NCI-H2196 (cell line): ENCODE data around the gene CNOT4.
"Not testable (repeated sequence)": the region's sequence is repeated elsewhere in the genome, so short reads cannot be mapped to it uniquely, and the experiment has no call there.

Source experiments
- DNase-seq: peaks from one replicate; lab custom pipeline; 2025; ENCODE audit not compliant: unreplicated experiment; lab: John Stamatoyannopoulos, UW

Gene CNOT4

DNA sequence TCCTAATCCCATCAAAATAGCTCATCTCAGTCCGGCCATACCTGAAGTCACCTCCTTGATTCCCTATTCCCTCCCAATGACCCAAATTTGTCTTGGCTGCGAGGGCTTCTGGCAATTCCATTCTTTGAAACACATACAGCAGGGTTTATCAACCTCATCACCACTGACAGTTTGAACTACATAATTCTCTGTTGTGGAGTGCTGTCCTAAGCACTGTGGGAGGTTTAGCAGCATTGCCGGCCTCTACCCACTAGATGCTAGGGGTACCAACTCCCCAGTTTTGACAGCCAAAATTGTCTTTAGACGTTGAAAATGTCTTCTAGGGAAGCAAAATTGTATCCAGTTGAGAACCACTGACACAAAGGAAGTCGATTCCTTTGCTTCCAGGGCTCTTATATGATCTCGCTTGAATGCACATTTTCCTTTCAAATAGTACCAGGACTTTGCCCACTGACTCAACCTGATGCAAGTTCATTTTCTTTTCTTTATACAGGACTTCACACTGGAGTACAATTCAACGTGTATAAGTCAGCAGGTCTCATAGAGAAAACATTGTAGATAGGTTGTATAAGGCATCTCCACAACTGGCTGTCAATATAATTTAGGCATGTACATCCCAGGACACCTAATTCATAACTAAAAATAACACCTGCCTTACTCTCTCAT, 142.9 kb downstream of the CNOT4 start:
- no peak for DNase-seq

DNA sequence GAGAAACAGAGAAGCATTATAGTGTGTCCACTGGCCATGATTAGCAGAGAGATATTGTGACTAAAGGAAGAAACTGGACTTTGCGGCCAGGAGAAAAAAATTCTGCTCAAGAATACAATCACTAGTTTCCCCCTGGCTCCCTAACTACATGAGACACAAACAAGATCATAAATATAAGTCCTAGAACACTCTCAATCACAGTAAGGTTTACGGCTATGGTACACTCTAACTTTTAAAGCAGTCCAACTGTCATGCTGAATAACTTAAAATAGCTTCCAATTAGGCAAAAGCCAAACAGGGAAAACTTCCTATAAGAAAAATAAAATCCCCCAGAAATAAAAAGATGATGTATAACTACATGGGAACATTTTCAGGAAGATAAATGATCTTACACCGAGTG, 144.2 kb downstream of the CNOT4 start:
- DNase-seq, result no peak

DNA sequence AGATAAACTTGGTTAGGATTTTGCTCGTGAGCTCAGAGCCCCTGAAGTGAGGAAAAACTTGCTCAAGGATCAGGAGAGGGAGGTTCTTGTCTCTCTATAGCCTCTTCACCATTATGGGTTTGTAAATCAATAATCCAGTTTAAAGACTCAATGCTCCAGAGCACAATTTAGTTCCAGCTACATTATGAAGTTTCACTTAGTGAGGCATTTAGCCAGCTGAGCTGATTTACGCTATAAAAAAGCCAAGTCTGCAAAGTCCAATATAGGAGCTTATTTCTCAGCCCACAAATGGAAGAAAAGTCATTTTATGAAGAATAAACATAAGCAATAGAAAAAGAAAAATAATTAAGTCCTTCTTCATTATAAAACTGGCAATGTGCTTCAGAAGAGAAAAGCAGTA, 145.7 kb downstream of the CNOT4 start:
- DNase-seq, result no peak

DNA sequence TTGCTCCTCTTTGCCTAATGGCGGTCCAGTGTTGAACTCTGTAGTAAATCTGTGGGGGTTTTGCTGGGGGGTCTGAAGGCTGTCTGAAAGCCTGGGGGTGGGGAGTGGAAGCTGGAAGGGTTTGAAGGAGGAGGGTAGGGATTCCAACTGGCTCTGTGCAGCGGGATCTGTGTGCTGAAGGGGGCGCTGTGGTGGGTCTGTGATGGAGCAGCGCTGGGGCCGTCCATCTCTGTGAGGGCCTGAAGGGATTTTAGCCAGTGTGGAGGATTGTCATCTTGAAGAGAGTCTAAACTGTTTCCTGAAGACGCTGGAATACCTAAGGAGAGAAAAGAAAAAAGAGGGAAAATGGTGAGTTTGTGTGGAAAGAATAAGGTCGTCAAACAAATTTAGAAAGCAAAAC, 147.0 kb downstream of the CNOT4 start:
- DNase-seq, result no peak

DNA sequence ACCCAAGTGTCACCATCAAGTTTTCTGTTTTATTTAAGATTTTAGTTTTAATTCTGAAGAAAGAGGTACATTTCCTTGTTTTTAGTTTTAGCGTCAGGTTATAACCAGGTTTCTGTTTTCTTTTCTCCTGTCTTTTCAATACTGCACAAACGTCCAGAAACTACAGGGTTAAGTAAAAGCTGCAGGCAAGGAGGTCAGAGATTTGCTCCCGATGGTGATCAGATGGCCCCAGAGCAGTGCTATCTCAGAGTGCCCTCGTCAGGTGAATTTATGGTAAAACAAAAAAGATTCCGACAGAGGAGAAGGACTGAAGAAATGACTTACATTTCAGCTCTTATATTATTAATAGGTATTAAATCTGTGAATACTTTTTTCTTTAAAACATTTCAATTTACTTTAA, 148.1 kb downstream of the CNOT4 start:
- no peak for DNase-seq

DNA sequence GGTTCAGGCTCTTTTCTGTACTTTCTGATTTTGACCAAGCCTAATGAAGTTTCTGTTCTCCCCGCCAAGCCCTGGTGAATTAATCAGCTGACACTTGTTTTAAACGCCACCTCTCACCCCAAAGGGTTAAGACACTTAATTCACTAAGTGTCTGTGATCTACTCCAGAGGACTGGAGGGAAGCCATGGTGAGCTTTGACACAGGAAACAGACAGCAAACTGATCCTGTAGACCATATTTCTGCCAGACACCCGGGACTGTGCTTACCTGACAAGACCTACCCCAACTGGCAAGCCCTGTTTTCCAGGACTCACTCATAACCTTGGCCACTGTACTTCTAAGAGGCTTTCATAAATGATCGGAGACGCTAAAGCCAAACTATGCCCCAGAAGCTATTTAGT, 150.3 kb downstream of the CNOT4 start:
- no peak for DNase-seq

DNA sequence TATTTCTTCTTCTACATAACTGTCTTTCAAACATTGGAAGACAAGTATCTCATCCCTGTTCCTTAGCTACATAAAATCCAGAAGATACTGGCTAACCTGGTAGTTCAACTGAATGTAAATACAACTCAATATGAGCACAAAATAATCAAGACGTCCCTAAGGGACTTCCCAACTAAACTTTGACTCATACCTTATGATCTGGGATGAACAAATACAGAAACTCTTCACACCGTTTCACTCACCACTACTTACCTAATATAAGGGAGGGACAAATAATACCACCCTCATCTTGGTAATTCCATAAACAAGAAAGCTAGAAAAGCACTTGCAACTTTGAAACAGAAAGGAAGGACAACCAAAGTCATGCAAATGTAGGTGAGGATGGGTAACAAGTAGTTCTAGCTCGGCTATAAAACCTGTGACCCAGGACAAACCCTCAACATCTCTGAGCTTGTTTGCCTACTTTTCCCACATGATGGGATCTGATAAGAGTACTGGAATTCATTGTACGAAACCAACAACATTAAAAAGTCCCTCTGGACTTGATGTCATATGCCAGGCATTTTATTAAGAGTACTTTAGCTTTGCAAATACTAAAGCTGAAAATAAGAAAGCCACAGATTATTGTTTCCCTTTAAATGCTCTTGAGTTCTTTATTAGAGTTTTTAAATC, 154.4 kb downstream of the CNOT4 start:
- no peak for DNase-seq

DNA sequence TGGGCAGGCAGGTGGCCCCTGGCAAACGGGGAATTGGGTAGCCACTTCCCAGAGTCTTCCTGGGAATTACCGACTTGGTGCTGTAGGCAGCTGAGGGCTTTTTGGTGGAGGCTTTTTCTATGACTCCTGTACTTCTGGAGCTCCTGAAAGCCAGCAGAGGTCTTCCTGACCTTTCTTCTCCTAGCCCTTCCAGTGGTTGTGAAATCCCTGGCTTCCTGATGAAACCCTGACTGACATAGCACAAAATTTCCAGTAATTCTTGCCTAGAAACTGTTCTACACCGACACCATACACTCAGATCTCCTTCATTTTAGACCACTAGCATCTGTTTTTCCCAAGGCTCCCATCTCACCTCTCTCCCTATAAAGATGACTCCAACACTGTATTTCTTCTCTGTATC, 156.1 kb downstream of the CNOT4 start:
- DNase-seq, result no peak

DNA sequence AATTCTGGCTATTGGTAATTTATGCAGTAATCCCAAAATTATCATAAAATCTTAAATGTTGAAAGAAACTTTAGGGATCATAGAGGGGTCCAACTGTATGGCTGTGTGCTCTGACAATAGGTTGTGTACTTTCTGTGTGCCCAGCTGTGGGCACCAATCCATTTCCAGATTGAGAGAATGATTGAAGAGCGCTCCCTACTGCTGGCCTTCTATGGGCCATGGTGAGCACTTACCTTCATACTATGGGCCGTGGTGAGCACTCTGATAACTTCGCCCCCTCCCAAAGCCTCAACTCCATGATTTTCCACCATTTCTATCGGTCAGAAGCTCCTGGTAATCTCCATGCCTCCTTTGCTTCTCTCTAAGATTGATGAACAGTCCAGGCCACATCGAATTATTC, 157.6 kb downstream of the CNOT4 start:
- no peak for DNase-seq

DNA sequence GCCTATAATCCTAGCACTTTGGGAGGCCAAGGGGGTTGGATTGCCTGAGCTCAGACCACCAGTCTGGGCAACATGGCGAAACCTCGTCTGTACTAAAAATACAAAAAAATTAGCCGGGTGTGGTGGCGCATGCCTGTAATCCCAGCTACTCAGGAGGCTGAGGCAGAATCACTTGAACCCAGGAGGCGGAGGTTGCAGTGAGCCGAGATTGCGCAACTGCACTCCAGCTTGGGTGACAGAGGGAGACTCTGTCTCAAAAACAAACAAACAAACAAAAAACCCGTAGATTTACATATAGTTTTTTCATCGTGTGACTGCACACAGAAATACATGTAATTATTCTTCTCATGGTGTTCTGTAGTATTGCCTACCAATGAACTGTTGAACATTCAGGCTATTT, 158.8 kb downstream of the CNOT4 start:
- not testable (repeated sequence) for DNase-seq

DNA sequence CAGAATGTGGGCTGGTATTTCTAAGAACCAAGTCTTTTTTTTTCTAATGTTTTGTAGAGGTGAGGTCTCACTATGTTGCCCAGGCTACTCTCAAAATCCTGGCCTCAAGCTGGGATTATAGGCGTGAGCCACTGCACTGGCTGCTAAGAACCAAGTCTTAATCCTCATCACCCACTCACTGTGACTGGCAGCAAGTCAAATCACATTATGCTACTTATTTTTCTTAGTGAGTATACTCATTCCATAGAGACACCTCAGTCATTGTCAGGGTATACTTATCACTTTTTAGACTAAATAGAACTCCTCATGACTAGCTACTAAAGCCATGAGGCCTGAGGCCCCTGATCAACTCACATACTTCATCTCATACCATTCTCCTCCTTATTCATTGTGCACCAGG, 160.2 kb downstream of the CNOT4 start:
- DNase-seq, result no peak

DNA sequence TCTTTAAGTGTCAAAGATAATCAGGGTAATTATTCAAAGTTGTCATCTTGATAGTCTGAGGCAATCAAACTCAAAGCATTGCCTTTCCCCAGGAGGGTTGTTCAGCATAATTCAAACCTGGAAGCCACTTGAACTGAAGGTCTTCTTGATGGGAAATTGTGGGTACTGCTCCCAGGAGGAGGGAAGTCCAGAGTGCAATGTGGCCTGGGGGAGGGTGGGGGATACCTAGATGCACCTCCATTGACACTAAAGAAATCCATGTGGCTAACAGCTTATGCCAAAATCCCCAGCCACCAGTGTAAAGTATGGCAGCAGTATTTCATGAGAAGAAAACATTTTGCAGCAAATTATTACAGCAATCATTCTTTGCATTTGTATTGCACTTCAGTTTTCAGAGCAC, 161.4 kb downstream of the CNOT4 start:
- no peak for DNase-seq

DNA sequence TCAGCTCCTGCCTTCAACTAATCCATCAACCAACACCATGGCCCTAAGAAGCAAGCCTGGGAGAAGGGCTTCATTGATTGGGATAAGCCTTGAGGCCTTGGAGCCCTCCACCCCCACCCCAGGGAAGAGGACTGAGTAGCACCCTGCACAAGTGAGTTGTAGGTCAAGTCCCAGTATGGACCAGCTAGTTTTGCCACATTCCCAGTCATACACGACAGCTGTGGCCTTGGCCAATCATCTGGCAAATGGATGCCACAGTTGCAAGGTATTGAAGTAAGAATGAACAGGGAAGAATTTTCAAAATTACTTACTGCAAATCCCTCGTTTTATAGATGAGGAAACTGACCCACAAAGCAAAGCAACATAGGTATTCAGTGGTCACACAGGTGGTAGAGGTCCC, 166.5 kb downstream of the CNOT4 start:
- DNase-seq, result no peak

DNA sequence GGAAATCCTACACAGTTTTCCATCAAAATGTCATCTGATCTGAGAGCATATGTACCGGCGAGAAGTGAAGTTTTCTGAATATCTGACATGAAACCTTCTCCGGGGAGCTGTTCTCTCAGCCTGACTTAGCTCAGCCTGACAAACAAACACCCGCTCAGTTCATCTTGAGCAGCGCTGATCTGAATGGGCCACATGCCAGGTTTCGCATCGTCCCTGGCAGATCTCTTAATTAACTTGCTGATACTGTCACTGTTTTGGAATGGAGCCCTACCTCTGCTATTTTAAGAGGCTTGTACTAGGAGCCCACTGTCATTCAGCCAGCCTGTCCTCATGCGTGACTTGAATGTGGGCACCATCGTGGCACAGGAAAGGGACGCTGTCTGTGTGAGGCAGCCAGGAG, 167.0 kb downstream of the CNOT4 start:
- peak; percentile 44 for DNase-seq

DNA sequence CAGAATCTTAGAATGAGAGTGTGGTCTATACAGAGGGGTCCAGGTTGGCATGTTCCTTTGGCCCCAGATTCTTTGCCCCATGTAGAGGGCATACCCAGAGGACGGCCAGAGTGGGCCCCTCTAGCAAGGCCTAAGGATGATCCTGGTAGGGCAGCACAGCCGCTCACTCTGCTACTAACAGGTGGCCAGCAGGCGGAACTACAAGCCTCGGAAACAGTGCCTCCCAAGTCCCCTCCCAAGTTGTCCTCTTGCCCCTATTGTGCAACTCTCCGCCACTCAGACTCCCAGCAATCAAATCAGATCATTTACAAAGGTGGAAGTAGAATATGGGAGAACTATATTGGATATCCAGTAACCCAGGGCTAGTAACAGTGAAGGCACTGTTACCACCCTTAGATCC, 168.9 kb downstream of the CNOT4 start:
- DNase-seq, result no peak

DNA sequence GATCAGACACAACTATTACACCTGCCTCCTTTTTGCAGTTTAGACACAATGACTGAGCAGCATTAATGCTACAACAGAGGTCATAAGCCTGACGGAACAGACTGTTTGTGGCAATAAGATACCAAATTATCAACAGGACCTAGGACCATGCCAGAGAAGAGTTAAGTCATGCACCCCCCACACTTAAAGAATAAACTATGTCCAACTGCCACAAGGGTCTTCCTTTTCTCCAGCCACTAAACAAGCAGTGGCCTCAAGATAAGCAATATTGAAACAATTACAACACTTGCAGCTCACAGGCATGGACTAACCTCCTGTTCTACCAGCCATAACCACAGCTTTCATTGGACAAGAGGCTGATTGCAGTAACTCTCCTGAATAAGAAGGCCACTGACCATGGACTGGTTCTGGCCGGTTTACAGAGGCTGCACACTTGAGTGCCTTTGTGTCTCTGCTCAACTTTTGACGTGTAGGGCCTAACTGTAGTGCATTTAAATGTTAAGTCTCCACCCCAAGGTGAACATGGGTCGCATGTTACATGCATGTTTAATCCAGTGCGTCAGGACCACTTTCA, 171.8 kb downstream of the CNOT4 start:
- DNase-seq, result no peak

DNA sequence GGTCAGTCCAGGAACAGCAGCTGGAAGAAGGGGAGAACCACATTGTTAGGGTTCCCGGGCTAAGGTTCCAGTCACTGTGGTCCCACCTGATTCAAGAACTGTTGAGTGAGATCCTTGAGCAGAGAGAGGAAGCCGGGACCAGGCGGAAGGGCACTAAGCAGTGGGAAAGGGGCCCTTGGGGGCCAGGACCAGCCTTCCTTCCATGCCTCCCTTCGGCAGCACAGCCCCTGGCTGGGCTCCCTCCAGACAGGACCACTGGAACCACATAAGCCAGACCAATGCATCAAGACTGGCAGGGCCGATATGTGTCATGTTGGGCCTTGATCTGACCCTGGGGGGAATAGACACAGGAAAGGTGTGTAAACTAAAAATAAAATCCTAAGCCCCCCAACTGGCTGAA, 172.4 kb downstream of the CNOT4 start:
- no peak for DNase-seq

DNA sequence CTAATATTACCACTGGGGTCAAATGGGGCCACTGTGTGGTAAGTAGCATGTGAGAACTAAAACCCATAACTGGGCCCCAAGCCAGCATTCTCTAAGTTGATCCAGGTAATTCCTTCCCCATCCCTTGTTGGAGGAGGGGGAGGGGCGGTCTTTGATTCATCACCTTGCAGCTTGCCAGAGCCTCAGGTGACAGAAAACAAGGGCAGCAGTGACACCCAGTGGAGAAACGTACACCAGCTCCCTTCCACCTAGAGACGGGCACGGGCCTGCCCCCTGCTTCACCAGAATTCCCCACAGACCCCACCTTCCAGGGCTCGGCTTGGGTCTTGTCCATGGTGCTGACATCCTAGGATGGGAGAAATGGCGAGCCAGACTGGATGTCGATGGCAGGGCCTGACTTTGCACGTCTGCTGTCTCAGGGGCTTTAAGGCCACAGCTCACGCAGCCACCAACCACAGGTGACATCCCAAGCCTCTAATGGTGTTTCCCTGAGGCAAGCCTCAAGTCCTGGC, 174.2 kb downstream of the CNOT4 start:
- DNase-seq, result peak; percentile 93

DNA sequence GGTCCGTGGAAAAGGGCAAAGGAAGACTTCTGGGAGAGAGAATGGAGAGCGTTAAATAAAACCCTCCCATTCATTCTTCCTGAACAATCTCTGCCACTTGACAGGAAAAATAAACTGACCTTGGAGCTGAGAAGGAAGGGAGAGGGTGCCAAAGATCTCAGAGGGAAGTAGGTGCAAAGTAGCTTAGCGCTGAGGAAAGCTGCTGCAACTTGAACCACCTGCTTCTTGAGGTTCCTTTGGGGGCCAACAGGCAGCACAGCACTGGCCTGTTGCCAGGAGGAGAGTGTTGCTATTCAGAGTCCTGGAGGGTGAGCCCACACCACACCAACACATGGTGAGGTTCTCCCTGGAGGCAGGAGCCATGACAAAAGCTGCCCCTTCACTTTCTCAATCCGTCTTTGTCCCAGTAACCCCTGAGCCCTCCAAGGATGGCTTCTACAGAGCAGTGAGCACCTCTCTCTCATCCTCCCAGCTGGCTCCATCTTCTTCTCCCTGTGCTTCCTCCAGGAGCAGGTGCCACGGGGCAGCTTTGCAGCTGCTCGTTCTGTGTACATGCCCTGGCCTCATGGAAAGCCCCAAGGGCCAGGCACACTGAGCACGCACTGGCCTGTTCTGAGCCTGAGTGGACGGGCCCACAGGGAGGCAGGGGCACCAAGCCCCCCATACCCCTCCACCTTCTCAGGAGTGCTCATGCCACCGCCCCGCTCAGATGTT, 174.9 kb downstream of the CNOT4 start:
- DNase-seq, result peak; percentile 60

DNA sequence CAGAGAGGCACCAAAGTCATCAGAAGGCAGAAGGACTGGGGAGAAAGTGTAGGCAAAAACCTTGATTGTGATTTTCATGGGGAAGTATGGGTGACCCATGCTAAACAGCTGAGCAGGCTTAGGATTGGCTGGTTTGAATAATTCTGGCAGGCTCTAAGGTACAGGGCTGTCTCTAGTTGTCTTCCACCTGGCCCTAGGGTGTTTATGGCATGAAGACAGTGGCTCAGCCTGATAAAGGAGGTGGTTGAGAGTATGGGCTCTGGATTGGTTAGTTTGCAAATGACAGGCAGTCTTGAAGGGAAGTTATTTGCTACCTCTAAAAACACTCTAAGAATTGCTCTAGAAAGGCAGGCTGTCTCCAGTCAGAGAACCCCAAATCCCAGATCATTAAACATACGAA, 176.0 kb downstream of the CNOT4 start:
- no peak for DNase-seq

DNA sequence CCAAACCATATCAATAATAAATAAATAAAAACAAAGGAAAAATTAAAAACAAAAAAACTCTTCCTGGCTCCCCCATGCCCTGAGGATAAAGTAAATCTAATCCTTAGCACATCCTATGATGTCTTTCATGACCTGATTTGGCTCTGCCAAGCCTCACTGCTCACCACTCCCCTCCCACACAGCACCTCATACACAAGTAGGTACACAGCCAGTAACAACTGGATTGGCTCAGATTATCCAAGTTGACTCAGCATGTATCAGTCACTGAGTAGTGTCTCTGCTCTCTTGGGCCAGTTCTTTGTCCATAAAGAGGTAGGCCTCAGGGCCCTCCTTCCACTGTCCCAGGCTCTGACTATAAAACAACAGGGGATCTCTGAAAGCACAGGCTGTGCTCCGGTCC, 176.7 kb downstream of the CNOT4 start:
- peak; percentile 17 for DNase-seq

DNA sequence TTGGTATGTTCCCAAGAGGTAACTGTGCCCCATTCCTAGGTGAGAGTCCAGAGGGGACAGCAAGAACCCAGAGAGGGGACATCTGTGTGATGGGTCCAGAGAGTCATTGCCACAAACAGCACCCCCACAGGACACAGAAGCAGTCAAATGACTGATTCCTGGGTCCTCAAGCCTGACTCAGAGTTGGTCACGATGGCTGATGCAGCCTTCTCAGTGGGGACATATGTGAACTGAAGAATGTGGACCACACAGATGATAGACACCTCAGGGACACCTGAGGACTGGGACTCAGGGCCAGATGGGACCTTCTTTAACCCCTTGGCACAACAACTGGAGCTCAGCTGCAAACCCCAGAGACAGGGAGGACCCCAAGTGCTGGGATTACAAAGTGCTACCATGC, 179.8 kb downstream of the CNOT4 start:
- DNase-seq, result no peak
